Karpas-422 (cell line): ENCODE results near the gene CREBZF. TPM values are rescaled to one million over a fixed set of nuclear protein-coding genes. Genes with fewer than 3 reads are reported as not detected.

ENCODE experiments used
- DNase-seq: peaks from one replicate; pipeline ENCODE4 v3.0.0-alpha.2; 2015
- H2AFZ ChIP-seq: fragments of 200-600 bp; sonication (generic); 2 replicates; pipeline ENCODE4 v1.6.1; 2014; ENCODE audit warnings: antibody characterized with exemption, low read length, mixed read lengths
- H3K27ac ChIP-seq: fragments of 200-600 bp; sonication (generic); 2 replicates; pipeline ENCODE4 v1.5.1; 2014; ENCODE audit warnings: mild to moderate bottlenecking, low read length, moderate library complexity
- H3K27me3 ChIP-seq: fragments of 200-600 bp; sonication (generic); 2 replicates; pipeline ENCODE4 v1.6.1; 2014; ENCODE audit warnings: low read length, mixed read lengths
- H3K36me3 ChIP-seq: fragments of 200-600 bp; sonication (generic); 2 replicates; pipeline ENCODE4 v1.6.1; 2014; ENCODE audit warnings: low read length, mixed read lengths; ENCODE audit not compliant: insufficient read depth
- H3K4me1 ChIP-seq: fragments of 200-600 bp; sonication (generic); 2 replicates; pipeline ENCODE4 v1.6.1; 2014; ENCODE audit warnings: mild to moderate bottlenecking, low read length, mixed read lengths
- H3K4me2 ChIP-seq: fragments of 200-600 bp; sonication (generic); 2 replicates; pipeline ENCODE4 v1.6.1; 2014; ENCODE audit warnings: low read length, low read depth, mild to moderate bottlenecking; ENCODE audit not compliant: poor library complexity, severe bottlenecking
- H3K4me3 ChIP-seq: fragments of 200-600 bp; sonication (generic); 2 replicates; pipeline ENCODE4 v1.5.1; 2014; ENCODE audit warnings: mild to moderate bottlenecking, antibody characterized with exemption, low read length, mixed read lengths
- H3K79me2 ChIP-seq: fragments of 200-600 bp; sonication (generic); 2 replicates; pipeline ENCODE4 v1.6.1; 2014; ENCODE audit warnings: mild to moderate bottlenecking, low read length, mixed read lengths
- H3K9ac ChIP-seq: fragments of 200-600 bp; sonication (generic); 2 replicates; pipeline ENCODE4 v1.6.0; 2014; ENCODE audit warnings: low read length
- H3K9me2 ChIP-seq: fragments of 200-600 bp; sonication (generic), shearing (Covaris generic); replicated peaks from 2 replicates; pipeline ENCODE4 v1.6.0; 2014; ENCODE audit warnings: mild to moderate bottlenecking, low read length, moderate library complexity; ENCODE audit not compliant: insufficient read depth
- H3K9me3 ChIP-seq: fragments of 300-700, 200-600 bp; sonication (generic); 2 replicates; pipeline ENCODE4 v1.6.1; 2014; ENCODE audit warnings: low read length, mixed read lengths
- H4K20me1 ChIP-seq: fragments of 200-600 bp; sonication (generic); 2 replicates; pipeline ENCODE4 v1.6.1; 2014; ENCODE audit warnings: mild to moderate bottlenecking, antibody characterized with exemption, low read length, low read depth; ENCODE audit not compliant: insufficient read depth
- total RNA-seq: library from RNA; depleted of rRNA; stranded (reverse); fragments of >200 nt; shearing (Covaris generic); gene quantifications from 2 replicates; pipeline ENCODE4 v1.2.3, GENCODE V29; 2014; ENCODE audit warnings: low replicate concordance

Gene CREBZF
- total RNA-seq, 1 experiment from 2014 or later, result 230 TPM

DNA sequence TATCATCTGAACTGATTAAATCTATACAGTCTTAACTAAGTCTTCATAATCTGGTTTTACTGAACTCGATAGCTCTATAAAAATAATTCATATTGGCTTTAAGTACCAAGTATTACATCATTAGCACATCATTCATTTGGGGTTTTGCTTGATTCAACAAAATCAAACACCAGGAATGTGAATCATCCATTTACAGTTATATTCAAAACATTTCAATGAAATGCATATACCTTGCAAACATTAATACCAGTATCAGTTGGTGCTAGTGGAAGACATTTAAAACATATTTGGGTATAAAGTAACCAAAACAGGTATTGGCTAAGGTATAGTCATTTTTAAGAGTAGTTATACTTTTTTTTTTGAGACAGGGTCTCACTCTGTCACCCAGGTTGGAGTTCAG lies 33.3 kb upstream of the CREBZF start:
- Histone ChIP-seq H3K36me3 (no peaks in the 10 kb centered on the region), H2AFZ (no peak overlapping the region), H3K9me2 (no peaks in the 10 kb centered on the region), H3K79me2 (no peaks in the 10 kb centered on the region), H3K27ac (no peak overlapping the region), H4K20me1 (no peaks in the 10 kb centered on the region), H3K27me3 (0 out of 2 replicates have a peak, but pooled peaks cover 2% of the 10 kb centered on the region), H3K4me2 (no peak overlapping the region), H3K4me3 (no peak overlapping the region), H3K9ac (no peak overlapping the region), H3K9me3 (no peaks in the 10 kb centered on the region), H3K4me1 (no peaks in the 10 kb centered on the region)
- DNase-seq, result no peak

DNA sequence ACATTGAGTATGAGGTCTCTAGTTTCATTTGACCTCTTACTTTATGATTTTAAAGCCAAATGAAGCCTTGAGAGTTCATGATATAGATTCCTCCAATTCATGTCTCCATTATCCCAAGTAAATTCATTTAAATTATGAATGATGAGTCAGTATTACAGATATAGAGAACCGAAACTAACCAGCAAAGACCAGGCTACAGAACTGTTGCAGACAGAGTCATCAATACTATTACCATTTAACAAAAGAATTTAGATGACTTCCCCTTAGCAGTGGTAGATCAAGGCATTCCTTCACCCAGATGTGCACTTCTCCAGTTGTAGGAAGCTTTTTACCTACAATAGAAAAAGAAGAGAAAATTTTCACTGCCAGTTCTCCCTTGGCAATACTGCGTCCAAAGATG lies 32.8 kb upstream of the CREBZF start:
- no peak for DNase-seq
- Histone ChIP-seq H4K20me1 (no peaks in the 10 kb centered on the region), H3K27me3 (0 out of 2 replicates have a peak, but pooled peaks cover 2% of the 10 kb centered on the region), H2AFZ (no peak overlapping the region), H3K36me3 (no peaks in the 10 kb centered on the region), H3K4me2 (no peak overlapping the region), H3K79me2 (no peaks in the 10 kb centered on the region), H3K9me3 (no peaks in the 10 kb centered on the region), H3K27ac (no peak overlapping the region), H3K9ac (no peak overlapping the region), H3K4me3 (no peak overlapping the region), H3K4me1 (no peaks in the 10 kb centered on the region), H3K9me2 (no peaks in the 10 kb centered on the region)

DNA sequence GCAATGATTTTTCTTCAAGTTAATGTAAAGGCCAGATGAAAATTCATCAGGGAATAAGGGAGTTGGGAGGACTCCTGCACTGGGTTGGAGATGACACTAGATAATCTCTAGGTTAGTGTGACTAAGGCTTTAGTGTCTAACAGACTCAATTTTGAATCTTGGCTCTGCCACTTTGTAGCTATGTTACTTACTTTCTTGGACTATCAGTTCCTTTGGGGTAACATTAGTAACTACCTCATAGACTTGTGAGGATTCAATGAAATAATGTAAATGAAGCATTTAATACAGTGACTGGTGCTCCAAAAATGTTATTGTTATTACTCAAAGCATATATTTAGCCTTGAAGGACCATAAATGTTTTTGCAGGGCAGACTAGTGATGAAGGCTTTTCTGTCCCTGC lies 30.6 kb upstream of the CREBZF start:
- H3K27ac ChIP-seq, result no peak overlapping the region
- H4K20me1 ChIP-seq, result no peaks in the 10 kb centered on the region
- H3K36me3 ChIP-seq, result no peaks in the 10 kb centered on the region
- no peak overlapping the region for H3K9ac ChIP-seq
- no peaks in the 10 kb centered on the region for H3K4me1 ChIP-seq
- no peak for DNase-seq
- H3K27me3 ChIP-seq, result no peaks in the 10 kb centered on the region
- no peak overlapping the region for H2AFZ ChIP-seq
- no peaks in the 10 kb centered on the region for H3K9me3 ChIP-seq
- no peak overlapping the region for H3K4me3 ChIP-seq
- no peak overlapping the region for H3K4me2 ChIP-seq
- H3K9me2 ChIP-seq, result no peaks in the 10 kb centered on the region
- H3K79me2 ChIP-seq, result no peaks in the 10 kb centered on the region

DNA sequence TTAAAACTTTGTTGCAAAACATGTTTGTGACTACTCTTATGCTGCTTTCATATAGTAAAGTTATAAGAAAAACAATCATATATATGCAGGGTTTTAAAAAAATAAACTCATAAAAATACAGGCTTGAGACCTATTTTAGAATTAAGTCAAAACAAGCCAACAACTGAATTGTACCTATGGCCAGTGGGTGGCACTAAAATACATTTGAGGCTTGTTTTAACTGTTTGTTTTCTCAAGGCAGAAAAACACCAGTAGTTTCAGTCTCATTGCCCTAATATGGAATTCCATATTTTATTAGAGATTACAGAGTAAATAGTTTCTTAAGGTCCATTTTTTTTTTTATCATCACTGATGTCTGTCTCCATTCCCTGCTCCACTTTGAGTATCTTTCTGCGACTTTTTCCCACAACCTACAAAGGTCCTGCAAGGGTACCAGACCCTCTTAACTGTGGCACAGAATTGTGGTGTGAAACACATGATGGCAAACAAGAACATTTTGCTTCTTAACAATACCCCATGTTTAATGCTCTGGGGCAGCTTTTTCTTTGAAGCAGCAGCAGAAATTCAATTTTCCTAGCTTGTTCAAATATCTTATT lies 29.6 kb upstream of the CREBZF start:
- Histone ChIP-seq H3K36me3 (no peaks in the 10 kb centered on the region), H3K27ac (no peak overlapping the region), H3K9me3 (no peaks in the 10 kb centered on the region), H3K4me3 (no peak overlapping the region), H3K9ac (no peak overlapping the region), H3K9me2 (no peaks in the 10 kb centered on the region), H4K20me1 (no peaks in the 10 kb centered on the region), H3K27me3 (no peaks in the 10 kb centered on the region), H3K4me2 (no peak overlapping the region), H3K4me1 (no peaks in the 10 kb centered on the region), H2AFZ (no peak overlapping the region), H3K79me2 (no peaks in the 10 kb centered on the region)
- peak; percentile 79 for DNase-seq

DNA sequence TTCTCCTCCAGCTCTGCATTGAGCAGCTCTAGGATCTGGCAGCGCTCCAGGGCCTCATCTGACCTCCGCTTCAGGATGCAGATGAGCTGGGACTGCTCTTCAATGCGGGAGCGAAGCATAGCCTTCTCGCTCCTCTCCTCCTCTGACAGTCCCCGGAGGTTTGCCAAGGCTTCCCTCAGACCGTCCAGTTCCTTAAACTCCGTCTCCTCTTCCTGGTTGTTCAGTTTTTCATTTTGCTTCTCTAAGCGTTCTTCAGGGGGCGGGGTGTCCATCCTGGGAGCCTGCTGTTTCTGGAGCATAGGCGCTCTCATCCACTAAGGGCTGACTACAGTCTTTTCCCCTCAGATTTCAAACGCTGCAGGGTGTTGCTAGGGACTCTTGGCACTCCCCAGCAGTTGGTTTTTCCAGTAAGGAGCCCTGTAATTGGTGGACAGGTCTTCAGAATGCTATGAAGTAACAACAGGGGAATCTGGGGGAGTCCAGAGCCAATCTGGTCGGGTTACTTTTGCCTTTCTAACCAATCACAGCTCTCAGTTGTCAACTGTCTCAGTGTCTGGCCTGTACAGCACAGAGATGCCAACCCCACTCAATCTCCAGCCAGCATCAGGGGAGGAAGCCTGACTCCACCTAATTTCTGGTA lies 21.0 kb upstream of the CREBZF start, which contains the start of gene CCDC89:
Gene CCDC89, minus strand, starts transcription at position 376 of the 640 bp plus-strand sequence. Its CDS starts 65 bp downstream, at position 311.
- H2AFZ ChIP-seq, result peak within 1 kb of the TSS; percentile 8; the same call in 1 of the 2 replicates
- H3K9me3 ChIP-seq, result no peaks in the 10 kb centered on the region
- H3K4me3 ChIP-seq, result no peak within 1 kb of the TSS
- no peaks in the 10 kb centered on the region for H4K20me1 ChIP-seq
- H3K4me2 ChIP-seq, result no peak within 1 kb of the TSS
- peaks cover 29% of the 10 kb centered on the region for H3K4me1 ChIP-seq
- H3K9ac ChIP-seq, result no peak within 1 kb of the TSS
- H3K79me2 ChIP-seq, result no peaks in the 10 kb centered on the region
- H3K36me3 ChIP-seq, result no peaks in the 10 kb centered on the region
- no peak within 1 kb of the TSS for H3K27ac ChIP-seq
- no peaks in the 10 kb centered on the region for H3K9me2 ChIP-seq
- DNase-seq, result peak; percentile 76
- no peaks in the 10 kb centered on the region for H3K27me3 ChIP-seq

DNA sequence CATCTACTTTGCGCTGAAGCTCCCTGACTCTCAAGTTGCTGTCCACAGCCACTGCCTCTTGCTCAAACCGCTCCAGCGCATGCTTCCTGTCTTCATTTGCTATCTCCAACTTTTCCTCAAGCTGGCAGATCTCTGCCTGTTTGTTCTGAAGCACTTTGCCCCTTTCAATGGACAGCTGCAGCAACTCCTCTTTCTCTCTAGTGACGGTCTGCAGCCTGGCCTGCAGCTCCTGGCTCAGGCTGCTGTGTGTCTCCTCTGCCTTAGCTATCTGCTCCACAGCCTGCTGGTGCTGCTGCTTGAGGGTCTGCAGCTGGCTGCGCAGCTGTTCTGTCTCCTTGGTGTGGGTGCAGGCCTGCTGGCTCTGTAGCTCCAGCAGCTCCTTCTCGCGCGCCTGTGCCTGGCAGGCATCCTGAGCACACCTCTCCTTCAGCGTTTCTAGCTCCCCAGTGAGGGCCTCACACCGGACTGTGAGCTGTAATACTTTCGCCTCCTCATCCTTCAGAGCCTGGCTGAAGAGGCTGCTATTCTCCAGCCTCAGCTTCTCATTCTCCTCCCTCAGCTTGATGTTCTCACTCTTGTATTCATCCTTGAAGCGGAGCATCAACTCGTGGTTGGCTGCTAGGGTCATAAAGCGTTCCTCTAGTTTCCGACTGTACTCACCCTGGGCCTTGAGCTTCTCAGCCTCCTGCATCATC lies 20.3 kb upstream of the CREBZF start:
- Histone ChIP-seq H3K4me1 (peaks cover 32% of the 10 kb centered on the region), H3K36me3 (no peaks in the 10 kb centered on the region), H3K9ac (no peak overlapping the region), H3K27ac (no peak overlapping the region), H3K27me3 (no peaks in the 10 kb centered on the region), H3K9me2 (no peaks in the 10 kb centered on the region), H3K4me3 (no peak overlapping the region), H3K79me2 (no peaks in the 10 kb centered on the region), H3K9me3 (no peaks in the 10 kb centered on the region), H3K4me2 (no peak overlapping the region), H2AFZ (no peak overlapping the region), H4K20me1 (no peaks in the 10 kb centered on the region)
- DNase-seq, result no peak

DNA sequence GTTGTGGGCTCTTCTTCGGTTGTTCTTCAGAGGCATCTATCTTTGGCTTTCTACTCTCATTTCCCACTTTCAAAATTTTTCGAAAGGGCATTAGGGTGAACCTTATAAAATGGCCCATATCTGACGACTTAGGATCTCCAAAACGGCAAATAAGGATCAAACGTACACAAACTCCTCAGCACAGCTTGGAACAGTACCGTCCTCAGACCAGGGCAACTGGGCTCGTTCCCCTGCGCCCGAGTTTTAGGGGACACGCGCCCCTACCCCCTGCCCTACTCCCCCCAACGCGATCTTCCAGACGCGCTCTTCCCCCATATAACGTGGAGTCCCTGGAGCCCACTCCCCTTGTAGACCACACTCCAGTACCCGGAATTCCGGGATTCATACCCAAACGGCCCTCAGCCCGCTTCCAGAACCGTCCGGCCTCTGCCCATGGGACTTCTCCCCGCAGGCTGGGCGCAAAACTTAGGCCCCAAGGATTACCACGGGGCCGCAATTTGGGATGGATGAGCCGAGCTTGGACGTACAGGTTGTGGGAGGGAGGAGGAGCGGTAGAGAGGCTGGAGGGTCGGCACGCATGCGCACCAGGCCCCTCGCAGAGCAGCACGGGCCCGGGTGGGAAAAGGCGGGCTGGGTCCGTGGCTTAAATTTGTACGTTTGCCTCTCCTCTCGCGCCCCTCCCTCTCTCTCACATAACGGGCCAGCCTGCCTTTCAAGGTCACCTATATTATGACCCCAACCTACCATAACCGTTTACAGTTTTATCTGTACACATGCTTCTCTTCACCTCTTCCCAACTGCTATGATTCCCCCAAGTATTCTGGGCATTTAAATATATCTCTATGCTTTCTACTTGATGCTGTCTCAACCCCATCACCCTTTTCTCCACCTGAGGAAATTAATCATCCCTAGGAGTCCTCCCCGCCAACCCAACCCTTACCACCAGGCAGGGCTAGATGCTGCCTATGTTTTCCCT lies 17.7 kb upstream of the CREBZF start:
- no peaks in the 10 kb centered on the region for H3K9me3 ChIP-seq
- no peaks in the 10 kb centered on the region for H4K20me1 ChIP-seq
- H3K4me3 ChIP-seq, result peak overlapping the region; percentile 71
- DNase-seq, result peak; percentile 93
- no peaks in the 10 kb centered on the region for H3K27me3 ChIP-seq
- H2AFZ ChIP-seq, result peak overlapping the region; percentile 91
- H3K4me1 ChIP-seq, result peaks cover 32% of the 10 kb centered on the region
- H3K9ac ChIP-seq, result peak overlapping the region; percentile 78
- peak overlapping the region; percentile 85 for H3K4me2 ChIP-seq
- H3K9me2 ChIP-seq, result no peaks in the 10 kb centered on the region
- H3K36me3 ChIP-seq, result no peaks in the 10 kb centered on the region
- no peak overlapping the region for H3K27ac ChIP-seq
- no peaks in the 10 kb centered on the region for H3K79me2 ChIP-seq
